22Rv1 (cell line): Measurements from ENCODE around the gene JSRP1.

Experiments
- H3K27ac ChIP-seq: fragments of 450-650 bp; 2 replicates; pipeline ENCODE4 v1.5.1; 2017
- CTCF ChIP-seq: fragments of 450-650 bp; IDR thresholded peaks from 2 replicates; pipeline ENCODE4 v1.5.1; 2017; ENCODE audit warnings: mild to moderate bottlenecking
- ZFX ChIP-seq: fragments of 450-650 bp; IDR thresholded peaks from 2 replicates; pipeline ENCODE4 v1.6.1; 2017; ENCODE audit warnings: antibody characterized with exemption, borderline replicate concordance

The JSRP1 gene

GRCh38 chr19:2210206-2210605, 46.0 kb downstream of the JSRP1 start:
- TF ChIP-seq CTCF (no peak), ZFX (no peak)
- no peak overlapping the region for H3K27ac ChIP-seq

GRCh38 chr19:2209408-2209807, 46.8 kb downstream of the JSRP1 start:
- TF ChIP-seq CTCF (no peak), ZFX (no peak)
- H3K27ac ChIP-seq = no peak overlapping the region

GRCh38 chr19:2208975-2209374, 47.2 kb downstream of the JSRP1 start:
- no peak overlapping the region for H3K27ac ChIP-seq
- TF ChIP-seq ZFX (no peak), CTCF (no peak)

GRCh38 chr19:2207991-2208860, 48.0 kb downstream of the JSRP1 start:
- TF ChIP-seq ZFX = no peak
- TF ChIP-seq CTCF = no peak
- H3K27ac ChIP-seq = no peak overlapping the region

GRCh38 chr19:2207008-2207407, 49.2 kb downstream of the JSRP1 start:
- H3K27ac ChIP-seq = no peak overlapping the region
- no peak for TF ChIP-seq CTCF
- TF ChIP-seq ZFX = no peak

- no peak overlapping the region for H3K27ac ChIP-seq
- TF ChIP-seq CTCF = no peak
- no peak for TF ChIP-seq ZFX
Measured at GRCh38 chr19:2202366-2202765, 53.9 kb downstream of the JSRP1 start.
